Hepatocyte (in vitro differentiated cells): ENCODE measurements around the gene ALPL. TPM values are rescaled to one million over a fixed set of nuclear protein-coding genes. Genes with fewer than 3 reads are reported as not detected.
"Not testable (repeated sequence)": the region's sequence is repeated elsewhere in the genome, so short reads cannot be mapped to it uniquely, and the experiment has no call there.

Experiments used
- DNase-seq: peaks from one replicate; pipeline ENCODE4 v3.0.0-alpha.2; 2016; ENCODE audit warnings: low spot score
- H2AFZ ChIP-seq: fragments of 200-600 bp; sonication (generic); 2 replicates; pipeline ENCODE4 v1.6.0; 2016; ENCODE audit warnings: antibody characterized with exemption, mild to moderate bottlenecking
- H3K27ac ChIP-seq: fragments of 200-600 bp; sonication (generic); 2 replicates; pipeline ENCODE4 v1.5.1; 2016; ENCODE audit warnings: mild to moderate bottlenecking
- H3K27me3 ChIP-seq: fragments of 200-600 bp; sonication (generic); 2 replicates; pipeline ENCODE4 v1.6.1; 2016
- H3K36me3 ChIP-seq: fragments of 200-600 bp; sonication (generic); replicated peaks from 2 replicates; pipeline ENCODE4 v1.5.1; 2016; ENCODE audit warnings: low read depth; ENCODE audit not compliant: insufficient read depth
- H3K4me1 ChIP-seq: fragments of 200-600 bp; sonication (generic); 2 replicates; pipeline ENCODE4 v1.5.1; 2016; ENCODE audit warnings: mild to moderate bottlenecking, moderate library complexity; ENCODE audit not compliant: insufficient read depth
- H3K4me2 ChIP-seq: fragments of 200-600 bp; sonication (generic); 2 replicates; pipeline ENCODE4 v1.6.0; 2016
- H3K4me3 ChIP-seq: fragments of 200-600 bp; sonication (generic); 2 replicates; pipeline ENCODE4 v1.5.1; 2016; ENCODE audit warnings: mild to moderate bottlenecking
- H3K79me2 ChIP-seq: fragments of 200-600 bp; sonication (generic); 2 replicates; pipeline ENCODE4 v1.6.0; 2017; ENCODE audit warnings: mild to moderate bottlenecking
- H3K9me2 ChIP-seq: fragments of 200-600 bp; sonication (generic); replicated peaks from 2 replicates; pipeline ENCODE4 v1.6.0; 2017; ENCODE audit warnings: mild to moderate bottlenecking; ENCODE audit not compliant: insufficient read depth
- H3K9me3 ChIP-seq: fragments of 200-600 bp; sonication (generic); 2 replicates; pipeline ENCODE4 v1.5.1; 2016; ENCODE audit warnings: low read depth, mild to moderate bottlenecking
- H4K20me1 ChIP-seq: fragments of 200-600 bp; sonication (generic); 2 replicates; pipeline ENCODE4 v1.6.0; 2016; ENCODE audit warnings: mild to moderate bottlenecking; ENCODE audit not compliant: insufficient read depth, poor library complexity, severe bottlenecking
- CTCF ChIP-seq: fragments of 200-600 bp; sonication (generic); IDR thresholded peaks from 2 replicates; pipeline ENCODE4 v1.5.1; 2016; ENCODE audit warnings: antibody characterized with exemption, mild to moderate bottlenecking; ENCODE audit not compliant: poor library complexity
- EZH2 ChIP-seq: fragments of 200-600 bp; sonication (generic); IDR thresholded peaks from 2 replicates; pipeline ENCODE4 v1.6.1; 2016; ENCODE audit warnings: antibody characterized with exemption, mild to moderate bottlenecking, borderline replicate concordance
- EZH2phosphoT487 ChIP-seq: fragments of 200-600 bp; sonication (generic); IDR thresholded peaks from one replicate; pipeline ENCODE4 v1.6.1; 2018; ENCODE audit warnings: antibody characterized with exemption, mild to moderate bottlenecking, low read depth, moderate library complexity; ENCODE audit not compliant: unreplicated experiment, severe bottlenecking
- WGBS: methylation state at CpG from one replicate; pipeline ENCODE4 v1.1.6; 2016; ENCODE audit warnings: low lambda C conversion rate; ENCODE audit errors: missing lambda C conversion rate; 5-methylcytosine and 5-hydroxymethylcytosine counted together
- polyA plus RNA-seq: library from polyadenylated mRNA; unstranded; fragments of >200 nt; fragmentation: Nextera tagmentation; extraction: Ambion mirVana; gene quantifications from 2 replicates; pipeline ENCODE4 v1.2.1, GENCODE V29; 2016
- total RNA-seq: library from RNA; depleted of rRNA; stranded (reverse); fragments of >200 nt; gene quantifications from 2 replicates; pipeline ENCODE4 v1.2.3, GENCODE V29; 2014

ALPL gene
- 1.6 and 2.2 TPM in 2 replicates for total RNA-seq
- polyA plus RNA-seq: 1.6 and 6.0 TPM in 2 replicates

GRCh38 chr1:21509351-21510112 lies at the start of gene ALPL:
Gene ALPL, plus strand, starts transcription at chr1:21509423. Its CDS starts 44,659 bp downstream, at chr1:21554082.
- Histone ChIP-seq H3K27me3 (peaks cover 34% of the 10 kb centered on the region), H3K9me2 (no peaks in the 10 kb centered on the region), H3K4me1 (no peaks in the 10 kb centered on the region), H3K36me3 (no peaks in the 10 kb centered on the region), H3K9me3 (no peaks in the 10 kb centered on the region), H3K79me2 (no peaks in the 10 kb centered on the region), H4K20me1 (no peaks in the 10 kb centered on the region), H3K4me2 (peak within 1 kb of the TSS; percentile 81), H2AFZ (peak within 1 kb of the TSS; percentile 20), H3K4me3 (no peak within 1 kb of the TSS), H3K27ac (no peak within 1 kb of the TSS)
- WGBS: 4% methylated on average over 45 of the region's 67 CpGs
- DNase-seq: no peak
- TF ChIP-seq EZH2 (peak; percentile 10), CTCF (no peak), EZH2phosphoT487 (peak; percentile 9)

- H3K9me3 ChIP-seq, H3K27me3 ChIP-seq, H3K79me2 ChIP-seq, H3K27ac ChIP-seq, DNase-seq, H4K20me1 ChIP-seq, H3K4me1 ChIP-seq, H3K9me2 ChIP-seq, H2AFZ ChIP-seq, H3K4me2 ChIP-seq, H3K36me3 ChIP-seq, H3K4me3 ChIP-seq: not testable (repeated sequence)
Measured at GRCh38 chr1:21465127-21465526, 44.1 kb upstream of the ALPL start.

GRCh38 chr1:21467946-21468345 lies 41.3 kb upstream of the ALPL start:
- WGBS: 65% methylated on average over 4 of the region's 4 CpGs
- H3K79me2 ChIP-seq, H2AFZ ChIP-seq, H3K36me3 ChIP-seq, H4K20me1 ChIP-seq, H3K9me3 ChIP-seq, H3K9me2 ChIP-seq, H3K27me3 ChIP-seq, H3K4me2 ChIP-seq, H3K4me3 ChIP-seq, H3K4me1 ChIP-seq, H3K27ac ChIP-seq, DNase-seq: not testable (repeated sequence)

GRCh38 chr1:21468599-21468998 lies 40.6 kb upstream of the ALPL start:
- Histone ChIP-seq H3K27me3 (no peaks in the 10 kb centered on the region), H3K4me1 (no peaks in the 10 kb centered on the region), H3K9me3 (no peaks in the 10 kb centered on the region), H3K27ac (no peak overlapping the region), H3K36me3 (no peaks in the 10 kb centered on the region), H3K4me2 (no peak overlapping the region), H4K20me1 (no peaks in the 10 kb centered on the region), H3K79me2 (no peaks in the 10 kb centered on the region), H3K4me3 (no peak overlapping the region), H2AFZ (no peak overlapping the region), H3K9me2 (no peaks in the 10 kb centered on the region)
- TF ChIP-seq CTCF (peak; percentile 31), EZH2phosphoT487 (no peak)
- DNase-seq: peak; percentile 26
- 48% methylated on average over 10 of the region's 10 CpGs for WGBS
